Measurements from ENCODE around the gene SLC9A5. TPM values are rescaled to one million over a fixed set of nuclear protein-coding genes. Genes with fewer than 3 reads are reported as not detected.

Gene SLC9A5
- total and polyA plus RNA-seq, 10 donors = 6.0 to 34.1 (median 18.2) TPM

DNA sequence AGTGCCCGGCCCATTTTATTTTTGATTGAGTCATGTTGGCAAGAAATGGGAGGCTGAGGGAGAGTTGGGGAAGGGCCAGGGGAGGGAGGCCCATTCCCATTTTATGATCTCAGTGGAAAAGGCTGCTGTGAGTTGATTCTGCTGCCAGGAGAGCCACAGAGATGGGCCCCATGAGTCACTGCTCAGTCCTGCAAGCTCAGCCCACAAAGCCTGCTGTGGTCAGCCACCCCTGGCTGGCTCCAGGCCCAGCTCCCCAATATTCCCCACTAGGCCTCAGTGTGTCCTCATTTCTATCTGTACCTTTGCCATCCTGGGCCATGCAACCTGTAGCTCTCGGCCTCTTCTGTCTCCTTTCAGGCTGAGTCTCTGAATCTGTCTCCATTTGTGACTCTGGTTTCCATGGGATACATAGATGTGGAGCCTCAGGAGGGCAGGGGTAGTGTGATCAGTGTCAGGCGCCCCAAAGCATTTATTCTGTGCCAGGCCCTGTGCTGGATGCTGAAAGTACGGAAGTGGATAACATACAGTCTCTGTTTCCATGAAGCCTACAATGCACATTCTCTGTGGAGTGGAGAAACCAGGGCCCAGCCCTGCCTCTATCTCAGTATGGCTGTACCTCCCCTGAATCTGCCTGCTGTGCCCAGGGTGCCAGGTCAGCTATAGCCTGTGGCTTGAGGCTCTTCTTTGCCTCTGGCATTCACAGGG lies 28.7 kb downstream of the SLC9A5 start:
- TF ChIP-seq POLR2AphosphoS5 (IDR thresholded peaks at IDR 0.05) (no peak), POLR2A (IDR thresholded peaks at IDR 0.05) (no peak)
- TF ChIP-seq, protein P1, sequence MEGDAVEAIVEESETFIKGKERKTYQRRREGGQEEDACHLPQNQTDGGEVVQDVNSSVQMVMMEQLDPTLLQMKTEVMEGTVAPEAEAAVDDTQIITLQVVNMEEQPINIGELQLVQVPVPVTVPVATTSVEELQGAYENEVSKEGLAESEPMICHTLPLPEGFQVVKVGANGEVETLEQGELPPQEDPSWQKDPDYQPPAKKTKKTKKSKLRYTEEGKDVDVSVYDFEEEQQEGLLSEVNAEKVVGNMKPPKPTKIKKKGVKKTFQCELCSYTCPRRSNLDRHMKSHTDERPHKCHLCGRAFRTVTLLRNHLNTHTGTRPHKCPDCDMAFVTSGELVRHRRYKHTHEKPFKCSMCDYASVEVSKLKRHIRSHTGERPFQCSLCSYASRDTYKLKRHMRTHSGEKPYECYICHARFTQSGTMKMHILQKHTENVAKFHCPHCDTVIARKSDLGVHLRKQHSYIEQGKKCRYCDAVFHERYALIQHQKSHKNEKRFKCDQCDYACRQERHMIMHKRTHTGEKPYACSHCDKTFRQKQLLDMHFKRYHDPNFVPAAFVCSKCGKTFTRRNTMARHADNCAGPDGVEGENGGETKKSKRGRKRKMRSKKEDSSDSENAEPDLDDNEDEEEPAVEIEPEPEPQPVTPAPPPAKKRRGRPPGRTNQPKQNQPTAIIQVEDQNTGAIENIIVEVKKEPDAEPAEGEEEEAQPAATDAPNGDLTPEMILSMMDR (IDR thresholded peaks at IDR 0.05 in 8 of 11, conservative IDR thresholded peaks at IDR 0.05 in 3 of 11) = no peak
- Histone ChIP-seq H3K9me3 (no peaks in the 10 kb centered on the region), H3K27ac (peak overlapping the region in 6 of 8 donors; percentile 39 to 80 (median 70)), H3K27me3 (replicated peaks in 1 of 7) (no peaks in the 10 kb centered on the region), H3K4me3 (peak overlapping the region in 1 of 8 donors; percentile 83), H3K36me3 (peaks cover 0 to 29% (median 0%) of the 10 kb centered on the region in 6 donors), H3K4me1 (peaks cover 11 to 33% (median 25%) of the 10 kb centered on the region in 6 donors)
- 91 to 95% (median 93%) methylated on average over 4 of the region's 4 CpGs for WGBS, 5 donors
- no peak for DNase-seq
- intact Hi-C loops (cut with DNase I; ENCODE audit: low total_unique reads) = no loop called here

DNA sequence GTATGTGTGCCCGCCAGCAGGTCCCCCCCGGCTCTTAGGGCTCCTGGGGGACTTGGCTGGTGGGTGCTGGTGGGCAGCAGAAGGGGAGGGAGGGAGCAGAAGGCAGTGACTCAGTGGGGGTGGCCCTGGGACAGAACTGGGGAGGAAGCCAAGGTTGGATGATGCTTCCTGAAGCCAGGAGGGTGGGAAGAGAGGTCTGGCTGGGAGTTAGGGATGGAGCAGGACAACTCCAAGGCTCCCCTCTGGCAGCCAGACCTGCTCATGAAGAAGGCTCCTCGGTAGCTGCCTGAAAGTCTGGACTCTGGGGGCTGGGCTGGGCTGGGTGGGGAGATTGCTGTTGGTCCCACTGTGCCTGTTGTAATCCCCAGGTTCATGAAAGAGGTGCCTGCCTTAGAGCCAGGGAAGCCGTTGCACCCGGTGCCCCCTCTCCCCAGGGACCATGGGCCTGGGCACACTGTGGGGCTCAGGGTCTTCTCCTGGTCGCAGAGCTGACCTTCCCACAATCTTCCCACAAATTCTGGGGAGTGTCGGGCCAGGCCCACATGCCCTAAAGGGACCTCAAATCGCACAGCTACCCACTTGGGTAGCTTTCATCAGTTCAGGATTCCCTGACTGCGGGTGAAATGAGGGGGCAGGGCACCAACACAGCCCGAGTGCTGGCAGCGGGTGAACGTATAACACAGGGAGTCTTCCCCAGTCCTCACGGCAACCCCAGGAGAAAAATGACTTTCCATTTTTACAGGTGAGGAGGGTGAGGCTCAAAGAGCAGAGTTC lies 29.4 kb downstream of the SLC9A5 start:
- Histone ChIP-seq H3K27ac (peak overlapping the region in 7 of 8 donors; percentile 48 to 80 (median 68)), H3K36me3 (peaks cover 0 to 25% (median 0%) of the 10 kb centered on the region in 6 donors), H3K27me3 (replicated peaks in 1 of 7) (no peaks in the 10 kb centered on the region), H3K4me1 (peaks cover 11 to 33% (median 25%) of the 10 kb centered on the region in 6 donors), H3K9me3 (no peaks in the 10 kb centered on the region), H3K4me3 (peak overlapping the region; percentile 51 to 83 (median 66))
- intact Hi-C loops (cut with DNase I; ENCODE audit: low total_unique reads) = no loop called here
- DNase-seq = peak; percentile 54
- TF ChIP-seq, protein P1 (IDR thresholded peaks at IDR 0.05 in 8 of 11, conservative IDR thresholded peaks at IDR 0.05 in 3 of 11) = no peak
- TF ChIP-seq POLR2AphosphoS5 (IDR thresholded peaks at IDR 0.05) = no peak
- no peak for TF ChIP-seq POLR2A (IDR thresholded peaks at IDR 0.05)
- WGBS, 5 donors = 57 to 83% (median 68%) methylated on average over 7 to 13 of the region's 13 CpGs

DNA sequence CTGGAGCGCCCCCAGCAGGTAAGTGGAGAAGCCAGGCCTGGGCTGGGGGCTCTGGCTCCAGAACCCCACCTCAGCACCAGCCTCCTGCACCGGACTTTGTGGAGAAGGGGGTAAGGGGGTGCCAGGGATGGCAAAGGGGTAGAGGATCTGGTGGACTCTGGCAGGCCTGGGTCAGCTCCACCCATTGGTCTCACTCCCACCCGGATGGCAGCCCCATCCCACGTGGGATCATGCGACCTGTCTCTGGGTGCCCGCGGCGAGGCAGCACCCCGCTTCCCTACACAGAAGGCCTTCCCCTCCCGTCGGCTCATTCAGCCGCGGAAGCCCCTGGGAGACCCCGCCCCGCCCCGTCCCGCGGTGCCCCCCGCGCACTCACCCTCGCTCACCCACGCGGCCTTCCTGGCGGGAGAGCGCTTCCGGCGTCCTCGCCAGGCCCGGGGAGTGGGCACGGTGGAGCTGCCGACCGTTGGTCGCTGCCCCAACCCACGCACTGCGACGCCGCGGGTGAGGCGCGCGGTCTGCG lies 30.1 kb downstream of the SLC9A5 start:
- TF ChIP-seq, protein P1 (IDR thresholded peaks at IDR 0.05 in 8 of 11, conservative IDR thresholded peaks at IDR 0.05 in 3 of 11) = no peak
- TF ChIP-seq POLR2AphosphoS5 (IDR thresholded peaks at IDR 0.05) = peak in 1 of 3 donors; percentile 32
- no peak for TF ChIP-seq POLR2A (IDR thresholded peaks at IDR 0.05)
- DNase-seq = no peak
- Histone ChIP-seq H3K27me3 (replicated peaks in 1 of 7) (no peaks in the 10 kb centered on the region), H3K27ac (peak overlapping the region in 7 of 8 donors; percentile 48 to 80 (median 68)), H3K9me3 (no peaks in the 10 kb centered on the region), H3K36me3 (peaks cover 0 to 25% (median 0%) of the 10 kb centered on the region in 6 donors), H3K4me3 (peak overlapping the region; percentile 51 to 83 (median 66)), H3K4me1 (peaks cover 11 to 33% (median 25%) of the 10 kb centered on the region in 6 donors)
- 2 to 3% (median 2%) methylated on average over 11 to 42 of the region's 42 CpGs; no CpG with 5 or more reads in 1 of the 5 donors for WGBS, 5 donors
- intact Hi-C loops (cut with DNase I; ENCODE audit: low total_unique reads) = no loop called here
